PC-3 (cell line): ENCODE measurements around the gene ABCF1. TPM values are rescaled to one million over a fixed set of nuclear protein-coding genes. Genes with fewer than 3 reads are reported as not detected.

Experiments used
- ATAC-seq: fragments of 200-7000 bp; cut with Tn5 transposase; 2 replicates; pipeline ENCODE4 v1.9.1; 2020; ENCODE audit warnings: mild to moderate bottlenecking, moderate library complexity
- BruUV-seq: library from RNA; stranded (reverse); fragments of 400-500 nt; replicated peaks from 2 replicates; lab custom pipeline; 2021; lab: Mats Ljungman, UMichigan
- CTCF ChIA-PET: fragments of 300-600 bp; sonication (Branson Sonifier 250); formaldehyde crosslinking; loops from one replicate; lab custom pipeline; 2022; ENCODE audit warnings: antibody characterized with exemption; lab: Charles Lee
- POLR2A ChIA-PET: fragments of 300-600 bp; sonication (Branson Sonifier 250); formaldehyde crosslinking; loops from one replicate; lab custom pipeline; 2022; ENCODE audit warnings: antibody characterized with exemption; ENCODE audit not compliant: unreplicated experiment; lab: Charles Lee
- DNase-seq: peaks from one replicate; pipeline ENCODE4 v3.0.0-alpha.2; 2015
- H2AFZ ChIP-seq: fragments of 300-600 bp; sonication (generic); 2 replicates; pipeline ENCODE4 v1.6.0; 2016; ENCODE audit warnings: antibody characterized with exemption, low read length
- H3F3A ChIP-seq: fragments of 300-600 bp; sonication (generic); one replicate; pipeline ENCODE4 v1.6.0; 2017; ENCODE audit warnings: antibody characterized with exemption, low read length, control low read depth, mild to moderate bottlenecking; ENCODE audit not compliant: unreplicated experiment
- H3K27ac ChIP-seq: fragments of 300-600 bp; sonication (generic); 2 replicates; pipeline ENCODE4 v1.5.1; 2016; ENCODE audit warnings: mild to moderate bottlenecking, low read length
- H3K27me3 ChIP-seq: fragments of 300-600 bp; sonication (generic); 2 replicates; pipeline ENCODE4 v1.6.1; 2016; ENCODE audit warnings: low read length, mixed read lengths
- H3K36me3 ChIP-seq: fragments of 300-600 bp; sonication (generic); 2 replicates; pipeline ENCODE4 v1.6.1; 2016; ENCODE audit warnings: low read depth, mixed run types, low read length, mixed read lengths
- H3K4me1 ChIP-seq: fragments of 300-600 bp; sonication (generic); 2 replicates; pipeline ENCODE4 v1.5.1; 2016; ENCODE audit warnings: low read length; ENCODE audit not compliant: insufficient read depth
- H3K4me2 ChIP-seq: fragments of 300-600 bp; sonication (generic); 2 replicates; pipeline ENCODE4 v1.6.0; 2016; ENCODE audit warnings: low read length
- H3K4me3 ChIP-seq: fragments of 300-600 bp; sonication (generic); 2 replicates; pipeline ENCODE4 v1.5.1; 2016; ENCODE audit warnings: mild to moderate bottlenecking, low read length, mixed read lengths
- H3K79me2 ChIP-seq: fragments of 300-600 bp; sonication (generic); 2 replicates; pipeline ENCODE4 v1.6.1; 2017; ENCODE audit warnings: low read length, mixed read lengths
- H3K9ac ChIP-seq: fragments of 300-600 bp; sonication (generic); 2 replicates; pipeline ENCODE4 v1.6.0; 2016; ENCODE audit warnings: mild to moderate bottlenecking, low read length
- H3K9me2 ChIP-seq: fragments of 300-600 bp; sonication (generic); replicated peaks from 2 replicates; pipeline ENCODE4 v1.6.1; 2016; ENCODE audit warnings: mixed run types, low read length, mixed read lengths
- H3K9me3 ChIP-seq: fragments of 300-600 bp; sonication (generic); 2 replicates; pipeline ENCODE4 v1.6.1; 2016; ENCODE audit warnings: low read length, mixed read lengths
- H4K20me1 ChIP-seq: fragments of 300-600 bp; sonication (generic); 2 replicates; pipeline ENCODE4 v1.6.1; 2016; ENCODE audit warnings: low read length, mixed read lengths
- CTCF ChIP-seq: fragments of 300-600 bp; sonication (generic); conservative IDR thresholded peaks from 2 replicates; pipeline ENCODE4 v1.5.1; 2017; ENCODE audit warnings: antibody characterized with exemption, low read depth, mild to moderate bottlenecking, low read length
- EZH2 ChIP-seq: fragments of 300-600 bp; sonication (generic); IDR thresholded peaks from one replicate; pipeline ENCODE4 v1.6.1; 2017; ENCODE audit warnings: antibody characterized with exemption, mild to moderate bottlenecking, low read length; ENCODE audit not compliant: unreplicated experiment
- EZH2phosphoT487 ChIP-seq: fragments of 300-600 bp; sonication (generic); IDR thresholded peaks from 2 replicates; pipeline ENCODE4 v1.6.1; 2018; ENCODE audit warnings: mild to moderate bottlenecking, antibody characterized with exemption, low read length, borderline replicate concordance
- intact Hi-C: fragments of 100-400 bp; cut with micrococcal nuclease; formaldehyde crosslinking; loops from 2 replicates; pipeline ENCODE4 v1.9.0; 2023
- total RNA-seq: library from RNA; depleted of rRNA; stranded (reverse); fragments of >200 nt; gene quantifications from 2 replicates; pipeline ENCODE4 v1.2.3, GENCODE V29; 2014

ABCF1 gene
- total RNA-seq, 1 experiment from 2014 or later: 67.3 TPM

- Histone ChIP-seq H3K9me2 (no peaks in the 10 kb centered on the region), H3K79me2 (no peaks in the 10 kb centered on the region), H3K9ac (no peak overlapping the region), H3K36me3 (no peaks in the 10 kb centered on the region), H3K4me1 (peaks cover 30% of the 10 kb centered on the region), H4K20me1 (no peaks in the 10 kb centered on the region), H3K9me3 (no peaks in the 10 kb centered on the region), H3K4me3 (no peak overlapping the region), H3K27me3 (no peaks in the 10 kb centered on the region), H3F3A (no peaks in the 10 kb centered on the region), H2AFZ (0 out of 2 replicates have a peak overlapping the region, but pooled peaks have one; percentile 1), H3K27ac (peak overlapping the region; percentile 17), H3K4me2 (peak overlapping the region; percentile 23; the same call in 1 of the 2 replicates)
- POLR2A ChIA-PET: interaction anchor here (0.8 kb wide), 1 partner anchor 40 kb away, joined by 3 read pairs; no protein-coding TSS in a partner anchor
- intact Hi-C loops: no loop called here
- DNase-seq (peak; percentile 26), ATAC-seq (no peak)
- BruUV-seq: no TSS peak
- TF ChIP-seq EZH2phosphoT487 (no peak), EZH2 (no peak), CTCF (no peak)
- CTCF ChIA-PET: interaction anchor here (0.6 kb wide), 1 partner anchor 17 kb away, joined by 4 read pairs; no protein-coding TSS in a partner anchor
These were observed 41.2 kb upstream of the ABCF1 start for GRCh38 chr6:30530014-30530413.

GRCh38 chr6:30533460-30534294 is 37.6 kb upstream of the ABCF1 start:
- TF ChIP-seq EZH2: no peak
- no peak for TF ChIP-seq CTCF
- TF ChIP-seq EZH2phosphoT487: no peak
- no peak overlapping the region for H3K4me2 ChIP-seq
- H3K9ac ChIP-seq: no peak overlapping the region
- H2AFZ ChIP-seq: no peak overlapping the region
- ChIA-PET POLR2A (no interaction called here), CTCF (no interaction called here)
- H3K9me2 ChIP-seq: no peaks in the 10 kb centered on the region
- H3K27ac ChIP-seq: no peak overlapping the region
- H3K9me3 ChIP-seq: no peaks in the 10 kb centered on the region
- no peaks in the 10 kb centered on the region for H3K79me2 ChIP-seq
- H3K36me3 ChIP-seq: no peaks in the 10 kb centered on the region
- no peaks in the 10 kb centered on the region for H3K27me3 ChIP-seq
- no peak overlapping the region for H3K4me3 ChIP-seq
- no peak for ATAC-seq
- H3K4me1 ChIP-seq: peaks cover 19% of the 10 kb centered on the region
- BruUV-seq: no TSS peak
- intact Hi-C loops: no loop called here
- H3F3A ChIP-seq: no peaks in the 10 kb centered on the region
- no peak for DNase-seq
- H4K20me1 ChIP-seq: no peaks in the 10 kb centered on the region

- Histone ChIP-seq H3K4me2 (no peak overlapping the region), H3K9me2 (no peaks in the 10 kb centered on the region), H3K9me3 (no peaks in the 10 kb centered on the region), H3K36me3 (no peaks in the 10 kb centered on the region), H3K9ac (no peak overlapping the region), H3F3A (no peaks in the 10 kb centered on the region), H3K4me3 (no peak overlapping the region), H3K27me3 (no peaks in the 10 kb centered on the region), H3K79me2 (no peaks in the 10 kb centered on the region), H3K4me1 (peaks cover 14% of the 10 kb centered on the region; the same call in 1 of the 2 replicates), H2AFZ (no peak overlapping the region), H4K20me1 (no peaks in the 10 kb centered on the region), H3K27ac (no peak overlapping the region)
- CTCF ChIA-PET: no interaction called here
- intact Hi-C loops: no loop called here
- TF ChIP-seq EZH2: no peak
- TF ChIP-seq EZH2phosphoT487: no peak
- TF ChIP-seq CTCF: no peak
- POLR2A ChIA-PET: no interaction called here
- BruUV-seq: no TSS peak
- no peak for ATAC-seq
- no peak for DNase-seq
These were observed 33.3 kb upstream of the ABCF1 start for GRCh38 chr6:30537931-30538330.
